Measurements from ENCODE around the gene ADGRF5.

Gene ADGRF5

DNA sequence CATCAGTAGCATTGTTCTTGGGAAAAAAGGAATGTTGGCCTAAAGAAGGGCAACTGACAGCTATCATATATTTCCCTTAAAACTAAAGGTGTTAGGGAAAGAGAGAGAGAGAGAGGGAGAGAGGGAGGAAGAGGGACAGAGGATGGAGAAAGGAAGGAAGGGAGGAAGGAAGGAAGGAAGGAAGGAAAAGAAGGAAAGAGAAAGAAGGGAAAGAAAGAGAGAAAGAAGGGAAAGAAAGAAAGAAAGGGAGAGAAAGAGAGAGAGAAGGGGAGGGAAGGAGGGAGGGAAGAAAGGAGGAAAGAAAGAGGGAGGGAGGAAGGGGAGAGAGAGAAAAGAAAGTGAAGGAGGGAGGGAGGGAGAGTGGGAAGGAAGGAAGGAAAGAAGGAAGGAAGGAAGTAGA lies 37.7 kb upstream of the ADGRF5 start:
- Histone ChIP-seq H3K4me1 (ENCODE audit: control insufficient read depth, insufficient read depth, low read length) (peaks cover 9% of the 10 kb centered on the region), H3K36me3 (ENCODE audit: control insufficient read depth in 2 of 2, insufficient read depth in 1 of 2, low read length in 2 of 2) (no peaks in the 10 kb centered on the region), H3K9me3 (ENCODE audit: control insufficient read depth, insufficient read depth, low read depth, low read length) (no peaks in the 10 kb centered on the region), H3K4me3 (ENCODE audit: low read depth, low read length) (no peak overlapping the region), H3K27ac (ENCODE audit: extremely low read depth, low read depth, low read length) (no peak overlapping the region)
- ChIA-PET POLR2A (no interaction called here), CTCF (interaction anchor here (1.3 kb wide), 1 partner anchor 22 kb away, joined by 4 read pairs; no protein-coding TSS in a partner anchor)
- TF ChIP-seq, protein P1, sequence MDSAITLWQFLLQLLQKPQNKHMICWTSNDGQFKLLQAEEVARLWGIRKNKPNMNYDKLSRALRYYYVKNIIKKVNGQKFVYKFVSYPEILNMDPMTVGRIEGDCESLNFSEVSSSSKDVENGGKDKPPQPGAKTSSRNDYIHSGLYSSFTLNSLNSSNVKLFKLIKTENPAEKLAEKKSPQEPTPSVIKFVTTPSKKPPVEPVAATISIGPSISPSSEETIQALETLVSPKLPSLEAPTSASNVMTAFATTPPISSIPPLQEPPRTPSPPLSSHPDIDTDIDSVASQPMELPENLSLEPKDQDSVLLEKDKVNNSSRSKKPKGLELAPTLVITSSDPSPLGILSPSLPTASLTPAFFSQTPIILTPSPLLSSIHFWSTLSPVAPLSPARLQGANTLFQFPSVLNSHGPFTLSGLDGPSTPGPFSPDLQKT (IDR thresholded peaks at IDR 0.05; ENCODE audit: borderline replicate concordance, low read depth, low read length), result no peak
- TF ChIP-seq ZNF366 (tag by site-specific recombination; conservative IDR thresholded peaks at IDR 0.05) (peak; percentile 88), ZNF596 (tag by site-specific recombination; IDR thresholded peaks at IDR 0.05) (0 out of 2 replicates have a peak, but pooled peaks have one; percentile 18), ZNF548 (tag by site-specific recombination; IDR thresholded peaks at IDR 0.05) (no peak), PRDM1 (tag by site-specific recombination; IDR thresholded peaks at IDR 0.05) (peak; percentile 90)

DNA sequence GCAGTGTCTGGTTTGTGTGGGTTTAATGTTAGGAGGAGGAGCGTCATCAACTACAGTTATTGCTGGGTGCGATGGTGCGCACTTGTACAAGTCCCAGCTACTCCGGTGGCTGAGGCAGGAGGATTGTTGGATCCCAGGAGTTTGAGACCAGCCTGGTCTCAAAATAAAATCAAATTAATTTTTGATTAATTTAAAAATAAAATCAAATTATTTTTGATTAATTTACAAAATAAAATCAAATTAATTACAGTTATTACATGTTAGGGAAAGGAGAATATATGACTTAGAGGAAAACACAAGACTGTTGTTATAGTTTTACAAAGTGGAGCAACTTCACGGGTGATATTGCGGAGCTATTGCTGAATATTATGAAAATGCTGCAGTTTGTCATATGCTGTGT lies 34.7 kb upstream of the ADGRF5 start:
- Histone ChIP-seq H3K27ac (ENCODE audit: extremely low read depth, low read depth, low read length) (no peak overlapping the region), H3K4me3 (ENCODE audit: low read depth, low read length) (no peak overlapping the region), H3K9me3 (ENCODE audit: control insufficient read depth, insufficient read depth, low read depth, low read length) (no peaks in the 10 kb centered on the region), H3K4me1 (ENCODE audit: control insufficient read depth, insufficient read depth, low read length) (peaks cover 10% of the 10 kb centered on the region; the same call in 1 of the 2 replicates), H3K36me3 (ENCODE audit: control insufficient read depth in 2 of 2, insufficient read depth in 1 of 2, low read length in 2 of 2) (no peaks in the 10 kb centered on the region)
- ChIA-PET POLR2A (no interaction called here), CTCF (interaction anchor here (0.7 kb wide), 2 partner anchors 191 to 356 kb away, joined by 3 to 4 read pairs; no protein-coding TSS in a partner anchor)
- TF ChIP-seq ZNF776 (tag by site-specific recombination; IDR thresholded peaks at IDR 0.05; ENCODE audit: borderline replicate concordance) (no peak), ZNF324 (tag by site-specific recombination; IDR thresholded peaks at IDR 0.05) (no peak)
- TF ChIP-seq, protein P2, sequence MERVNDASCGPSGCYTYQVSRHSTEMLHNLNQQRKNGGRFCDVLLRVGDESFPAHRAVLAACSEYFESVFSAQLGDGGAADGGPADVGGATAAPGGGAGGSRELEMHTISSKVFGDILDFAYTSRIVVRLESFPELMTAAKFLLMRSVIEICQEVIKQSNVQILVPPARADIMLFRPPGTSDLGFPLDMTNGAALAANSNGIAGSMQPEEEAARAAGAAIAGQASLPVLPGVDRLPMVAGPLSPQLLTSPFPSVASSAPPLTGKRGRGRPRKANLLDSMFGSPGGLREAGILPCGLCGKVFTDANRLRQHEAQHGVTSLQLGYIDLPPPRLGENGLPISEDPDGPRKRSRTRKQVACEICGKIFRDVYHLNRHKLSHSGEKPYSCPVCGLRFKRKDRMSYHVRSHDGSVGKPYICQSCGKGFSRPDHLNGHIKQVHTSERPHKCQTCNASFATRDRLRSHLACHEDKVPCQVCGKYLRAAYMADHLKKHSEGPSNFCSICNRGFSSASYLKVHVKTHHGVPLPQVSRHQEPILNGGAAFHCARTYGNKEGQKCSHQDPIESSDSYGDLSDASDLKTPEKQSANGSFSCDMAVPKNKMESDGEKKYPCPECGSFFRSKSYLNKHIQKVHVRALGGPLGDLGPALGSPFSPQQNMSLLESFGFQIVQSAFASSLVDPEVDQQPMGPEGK (tag by site-specific recombination; IDR thresholded peaks at IDR 0.05), result no peak
- TF ChIP-seq, protein P3, sequence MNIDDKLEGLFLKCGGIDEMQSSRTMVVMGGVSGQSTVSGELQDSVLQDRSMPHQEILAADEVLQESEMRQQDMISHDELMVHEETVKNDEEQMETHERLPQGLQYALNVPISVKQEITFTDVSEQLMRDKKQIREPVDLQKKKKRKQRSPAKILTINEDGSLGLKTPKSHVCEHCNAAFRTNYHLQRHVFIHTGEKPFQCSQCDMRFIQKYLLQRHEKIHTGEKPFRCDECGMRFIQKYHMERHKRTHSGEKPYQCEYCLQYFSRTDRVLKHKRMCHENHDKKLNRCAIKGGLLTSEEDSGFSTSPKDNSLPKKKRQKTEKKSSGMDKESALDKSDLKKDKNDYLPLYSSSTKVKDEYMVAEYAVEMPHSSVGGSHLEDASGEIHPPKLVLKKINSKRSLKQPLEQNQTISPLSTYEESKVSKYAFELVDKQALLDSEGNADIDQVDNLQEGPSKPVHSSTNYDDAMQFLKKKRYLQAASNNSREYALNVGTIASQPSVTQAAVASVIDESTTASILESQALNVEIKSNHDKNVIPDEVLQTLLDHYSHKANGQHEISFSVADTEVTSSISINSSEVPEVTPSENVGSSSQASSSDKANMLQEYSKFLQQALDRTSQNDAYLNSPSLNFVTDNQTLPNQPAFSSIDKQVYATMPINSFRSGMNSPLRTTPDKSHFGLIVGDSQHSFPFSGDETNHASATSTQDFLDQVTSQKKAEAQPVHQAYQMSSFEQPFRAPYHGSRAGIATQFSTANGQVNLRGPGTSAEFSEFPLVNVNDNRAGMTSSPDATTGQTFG (tag by site-specific recombination; IDR thresholded peaks at IDR 0.05; ENCODE audit: borderline replicate concordance), result no peak
- TF ChIP-seq, protein P4, sequence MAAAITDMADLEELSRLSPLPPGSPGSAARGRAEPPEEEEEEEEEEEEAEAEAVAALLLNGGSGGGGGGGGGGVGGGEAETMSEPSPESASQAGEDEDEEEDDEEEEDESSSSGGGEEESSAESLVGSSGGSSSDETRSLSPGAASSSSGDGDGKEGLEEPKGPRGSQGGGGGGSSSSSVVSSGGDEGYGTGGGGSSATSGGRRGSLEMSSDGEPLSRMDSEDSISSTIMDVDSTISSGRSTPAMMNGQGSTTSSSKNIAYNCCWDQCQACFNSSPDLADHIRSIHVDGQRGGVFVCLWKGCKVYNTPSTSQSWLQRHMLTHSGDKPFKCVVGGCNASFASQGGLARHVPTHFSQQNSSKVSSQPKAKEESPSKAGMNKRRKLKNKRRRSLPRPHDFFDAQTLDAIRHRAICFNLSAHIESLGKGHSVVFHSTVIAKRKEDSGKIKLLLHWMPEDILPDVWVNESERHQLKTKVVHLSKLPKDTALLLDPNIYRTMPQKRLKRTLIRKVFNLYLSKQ (tag by site-specific recombination; IDR thresholded peaks at IDR 0.05; ENCODE audit: borderline replicate concordance), result no peak
- TF ChIP-seq, protein P5, sequence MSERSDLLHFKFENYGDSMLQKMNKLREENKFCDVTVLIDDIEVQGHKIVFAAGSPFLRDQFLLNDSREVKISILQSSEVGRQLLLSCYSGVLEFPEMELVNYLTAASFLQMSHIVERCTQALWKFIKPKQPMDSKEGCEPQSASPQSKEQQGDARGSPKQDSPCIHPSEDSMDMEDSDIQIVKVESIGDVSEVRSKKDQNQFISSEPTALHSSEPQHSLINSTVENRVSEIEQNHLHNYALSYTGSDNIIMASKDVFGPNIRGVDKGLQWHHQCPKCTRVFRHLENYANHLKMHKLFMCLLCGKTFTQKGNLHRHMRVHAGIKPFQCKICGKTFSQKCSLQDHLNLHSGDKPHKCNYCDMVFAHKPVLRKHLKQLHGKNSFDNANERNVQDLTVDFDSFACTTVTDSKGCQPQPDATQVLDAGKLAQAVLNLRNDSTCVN (tag by site-specific recombination; optimal IDR thresholded peaks at IDR 0.05), result no peak

Data from HEK293 (cell line).